Astrocyte (in vitro differentiated cells and primary cell): ENCODE data around the gene GNG2. TPM values are rescaled to one million over a fixed set of nuclear protein-coding genes. Genes with fewer than 3 reads are reported as not detected.

ENCODE experiments used
- DNase-seq: peaks from one replicate; pipeline ENCODE4 v3.0.0-alpha.2; 2010; ENCODE audit warnings: low read depth
- FAIRE-seq: peaks from 2 replicates; lab custom pipeline; 2011; peaks lifted over from hg19 to GRCh38; lab: Jason Lieb, UNC
- H2AFZ ChIP-seq: 2 replicates; pipeline ENCODE4 v1.6.0; 2012; ENCODE audit warnings: low read depth, low read length, inconsistent platforms
- H3K27ac ChIP-seq: 2 replicates; pipeline ENCODE4 v1.5.1; 2011; ENCODE audit warnings: low read depth, low read length, inconsistent platforms
- H3K27me3 ChIP-seq: 2 replicates; pipeline ENCODE4 v1.6.0; 2011; ENCODE audit warnings: low read length, inconsistent platforms; ENCODE audit not compliant: insufficient read depth
- H3K36me3 ChIP-seq: 2 replicates; pipeline ENCODE4 v1.5.1; 2011; ENCODE audit warnings: low read length, inconsistent platforms; ENCODE audit not compliant: insufficient read depth
- H3K4me1 ChIP-seq: 2 replicates; pipeline ENCODE4 v1.5.1; 2011; ENCODE audit warnings: low read length, inconsistent platforms; ENCODE audit not compliant: insufficient read depth
- H3K4me2 ChIP-seq: 2 replicates; pipeline ENCODE4 v1.6.0; 2012; ENCODE audit warnings: low read length, inconsistent platforms
- H3K4me3 ChIP-seq: 2 replicates; pipeline ENCODE4 v1.5.1; 2011; ENCODE audit warnings: low read depth, mild to moderate bottlenecking, low read length, inconsistent platforms; ENCODE audit not compliant: insufficient read depth
- H3K79me2 ChIP-seq: 2 replicates; pipeline ENCODE4 v1.6.0; 2012; ENCODE audit warnings: mild to moderate bottlenecking, low read length, inconsistent platforms; ENCODE audit not compliant: insufficient read depth
- H3K9ac ChIP-seq: 2 replicates; pipeline ENCODE4 v1.6.0; 2012; ENCODE audit warnings: mild to moderate bottlenecking, low read length, inconsistent platforms
- H3K9me3 ChIP-seq: 2 replicates; pipeline ENCODE4 v1.5.1; 2012; ENCODE audit warnings: low read depth, mild to moderate bottlenecking, low read length, inconsistent platforms; ENCODE audit not compliant: insufficient read depth
- H4K20me1 ChIP-seq: 2 replicates; pipeline ENCODE4 v1.6.0; 2012; ENCODE audit warnings: low read length, inconsistent platforms; ENCODE audit not compliant: insufficient read depth
- H3K27ac Mint-ChIP-seq: one replicate; pipeline ENCODE4 v1.8.0; 2021; ENCODE audit warnings: mild to moderate bottlenecking, mixed read lengths; ENCODE audit not compliant: unreplicated experiment
- H3K27me3 Mint-ChIP-seq: one replicate; pipeline ENCODE4 v1.8.0; 2021; ENCODE audit warnings: low read depth, mixed read lengths; ENCODE audit not compliant: unreplicated experiment
- H3K36me3 Mint-ChIP-seq: one replicate; pipeline ENCODE4 v1.8.0; 2021; ENCODE audit warnings: low read depth, mixed read lengths; ENCODE audit not compliant: unreplicated experiment
- H3K4me1 Mint-ChIP-seq: one replicate; pipeline ENCODE4 v1.8.0; 2021; ENCODE audit warnings: low read depth, mixed read lengths; ENCODE audit not compliant: unreplicated experiment
- H3K4me3 Mint-ChIP-seq: one replicate; pipeline ENCODE4 v1.8.0; 2021; ENCODE audit warnings: mild to moderate bottlenecking, moderate library complexity, mixed read lengths; ENCODE audit not compliant: unreplicated experiment
- H3K9me3 Mint-ChIP-seq: one replicate; pipeline ENCODE4 v1.8.0; 2021; ENCODE audit warnings: mild to moderate bottlenecking, mixed read lengths; ENCODE audit not compliant: unreplicated experiment
- EZH2 ChIP-seq: IDR thresholded peaks from 2 replicates; pipeline ENCODE4 v1.6.1; 2012; ENCODE audit warnings: mild to moderate bottlenecking, low read length, inconsistent platforms; ENCODE audit not compliant: insufficient read depth
- total RNA-seq: library from RNA; stranded (reverse); gene quantifications from 2 replicates; pipeline ENCODE4 v1.2.1, GENCODE V29; 2021
- TF ChIP-seq, protein P1 (sequence below): IDR thresholded peaks from 2 replicates; pipeline ENCODE4 v1.5.1; 2011; ENCODE audit warnings: low read depth, mild to moderate bottlenecking, inconsistent platforms, low read length, moderate library complexity; ENCODE audit not compliant: insufficient read depth

Gene GNG2
- total RNA-seq, 1 donor from 2014 or later = 7.3 TPM

- H3K4me2 ChIP-seq = no peak overlapping the region
- no peak overlapping the region for H3K27ac Mint-ChIP-seq
Observed at GRCh38 chr14:51872396-51872795, 12.0 kb downstream of the GNG2 start.

DNA sequence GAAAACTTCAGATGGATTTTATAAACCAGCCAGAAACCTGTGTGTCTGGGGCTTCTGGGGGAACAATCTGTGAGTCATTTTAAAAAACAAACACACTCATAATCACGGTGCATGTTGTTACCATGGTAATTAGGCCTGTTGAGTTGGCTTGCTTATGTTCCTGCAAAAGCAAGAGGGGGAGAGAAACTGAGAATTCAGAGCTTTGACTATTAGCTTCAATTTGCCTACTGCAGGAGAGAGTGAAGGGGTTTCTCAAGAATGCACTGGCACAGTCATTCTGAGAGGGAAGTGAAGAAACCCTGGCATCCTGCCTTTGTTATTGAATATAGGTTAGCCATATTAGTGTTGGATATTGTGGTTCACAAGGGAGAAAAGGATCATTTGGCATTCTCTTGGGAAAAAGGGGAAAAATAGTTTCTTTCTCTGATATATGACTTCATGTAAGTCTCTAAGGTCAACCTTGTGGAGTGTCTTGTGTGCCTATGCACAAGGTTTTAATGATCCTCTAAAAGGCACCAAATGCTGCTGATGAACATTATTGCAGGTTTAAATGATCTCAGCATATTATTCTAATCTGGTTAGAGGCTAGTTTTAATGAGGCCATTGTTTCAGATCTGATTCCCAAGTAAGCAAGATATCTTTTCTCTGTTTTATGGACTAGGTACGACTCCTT is 12.9 kb downstream of the GNG2 start:
- DNase-seq = peak; percentile 96
- Histone ChIP-seq H3K27me3 (no peaks in the 10 kb centered on the region), H3K79me2 (peaks cover 18% of the 10 kb centered on the region), H3K27ac (peak overlapping the region; percentile 82), H3K9ac (peak overlapping the region; percentile 52), H3K36me3 (no peaks in the 10 kb centered on the region), H3K4me1 (peaks cover 16% of the 10 kb centered on the region), H3K4me3 (no peak overlapping the region), H4K20me1 (no peaks in the 10 kb centered on the region), H2AFZ (peak overlapping the region; percentile 6), H3K9me3 (no peaks in the 10 kb centered on the region), H3K4me2 (peak overlapping the region; percentile 62)
- Mint-ChIP-seq H3K27ac (peak overlapping the region; percentile 9), H3K4me1 (peaks cover 9% of the 10 kb centered on the region), H3K9me3 (no peaks in the 10 kb centered on the region), H3K36me3 (no peaks in the 10 kb centered on the region), H3K4me3 (no peak overlapping the region), H3K27me3 (no peaks in the 10 kb centered on the region)
- TF ChIP-seq, protein P1, sequence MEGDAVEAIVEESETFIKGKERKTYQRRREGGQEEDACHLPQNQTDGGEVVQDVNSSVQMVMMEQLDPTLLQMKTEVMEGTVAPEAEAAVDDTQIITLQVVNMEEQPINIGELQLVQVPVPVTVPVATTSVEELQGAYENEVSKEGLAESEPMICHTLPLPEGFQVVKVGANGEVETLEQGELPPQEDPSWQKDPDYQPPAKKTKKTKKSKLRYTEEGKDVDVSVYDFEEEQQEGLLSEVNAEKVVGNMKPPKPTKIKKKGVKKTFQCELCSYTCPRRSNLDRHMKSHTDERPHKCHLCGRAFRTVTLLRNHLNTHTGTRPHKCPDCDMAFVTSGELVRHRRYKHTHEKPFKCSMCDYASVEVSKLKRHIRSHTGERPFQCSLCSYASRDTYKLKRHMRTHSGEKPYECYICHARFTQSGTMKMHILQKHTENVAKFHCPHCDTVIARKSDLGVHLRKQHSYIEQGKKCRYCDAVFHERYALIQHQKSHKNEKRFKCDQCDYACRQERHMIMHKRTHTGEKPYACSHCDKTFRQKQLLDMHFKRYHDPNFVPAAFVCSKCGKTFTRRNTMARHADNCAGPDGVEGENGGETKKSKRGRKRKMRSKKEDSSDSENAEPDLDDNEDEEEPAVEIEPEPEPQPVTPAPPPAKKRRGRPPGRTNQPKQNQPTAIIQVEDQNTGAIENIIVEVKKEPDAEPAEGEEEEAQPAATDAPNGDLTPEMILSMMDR = no peak
- TF ChIP-seq EZH2 = no peak
- FAIRE-seq = peak; percentile 92

More at GRCh38 chr14:51872396-51872795, 12.0 kb downstream of the GNG2 start:
- no peaks in the 10 kb centered on the region for H3K9me3 Mint-ChIP-seq
- Histone ChIP-seq H3K27ac (peak overlapping the region; percentile 48), H2AFZ (no peak overlapping the region), H4K20me1 (no peaks in the 10 kb centered on the region), H3K9me3 (no peaks in the 10 kb centered on the region), H3K9ac (peak overlapping the region; percentile 13), H3K4me1 (peaks cover 16% of the 10 kb centered on the region), H3K79me2 (peaks cover 20% of the 10 kb centered on the region), H3K27me3 (no peaks in the 10 kb centered on the region), H3K4me3 (no peak overlapping the region), H3K36me3 (no peaks in the 10 kb centered on the region)
- FAIRE-seq (no peak), DNase-seq (no peak)
- TF ChIP-seq, protein P1 = no peak
- no peak for TF ChIP-seq EZH2
- no peaks in the 10 kb centered on the region for H3K36me3 Mint-ChIP-seq
- peaks cover 9% of the 10 kb centered on the region for H3K4me1 Mint-ChIP-seq
- no peak overlapping the region for H3K4me3 Mint-ChIP-seq
- no peaks in the 10 kb centered on the region for H3K27me3 Mint-ChIP-seq

DNA sequence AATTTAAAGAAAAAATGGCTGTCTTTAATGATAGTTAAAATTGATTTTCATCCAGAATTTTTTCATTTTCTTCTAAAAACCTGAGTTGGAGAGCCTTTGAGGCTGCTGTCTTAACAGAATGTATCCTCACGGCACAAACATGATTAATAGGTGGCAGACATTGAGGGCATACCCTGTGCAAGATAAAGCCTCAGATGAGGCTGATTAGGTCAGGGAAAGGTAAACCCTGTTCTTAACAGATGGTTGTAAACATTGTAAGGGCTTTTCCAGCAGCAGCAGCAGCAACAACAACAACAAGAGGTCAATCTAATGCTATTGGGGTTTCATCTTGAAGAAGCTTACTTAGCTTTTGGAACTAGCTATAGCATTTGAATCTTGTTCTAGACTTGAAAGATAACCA is 17.4 kb downstream of the GNG2 start:
- no peak for FAIRE-seq
- H3K4me1 Mint-ChIP-seq = peaks cover 12% of the 10 kb centered on the region

More for the DNA sequence above, 17.4 kb downstream of the GNG2 start:
- TF ChIP-seq, protein P1 = no peak
- no peak for TF ChIP-seq EZH2
- Mint-ChIP-seq H3K36me3 (no peaks in the 10 kb centered on the region), H3K27ac (no peak overlapping the region), H3K4me3 (no peak overlapping the region), H3K27me3 (no peaks in the 10 kb centered on the region), H3K9me3 (no peaks in the 10 kb centered on the region)
- Histone ChIP-seq H3K27ac (no peak overlapping the region), H3K4me2 (no peak overlapping the region), H2AFZ (no peak overlapping the region), H3K9me3 (no peaks in the 10 kb centered on the region), H3K27me3 (no peaks in the 10 kb centered on the region), H3K9ac (no peak overlapping the region), H3K36me3 (no peaks in the 10 kb centered on the region), H3K79me2 (peaks cover 2% of the 10 kb centered on the region), H3K4me1 (peaks cover 11% of the 10 kb centered on the region), H3K4me3 (no peak overlapping the region), H4K20me1 (no peaks in the 10 kb centered on the region)
- no peak for DNase-seq
